IMR-90 (cell line): ENCODE measurements around the gene SLC52A3. TPM values are rescaled to one million over a fixed set of nuclear protein-coding genes. Genes with fewer than 3 reads are reported as not detected.

ENCODE experiments used
- ATAC-seq: fragments of 200-7000 bp; cut with Tn5 transposase; 2 replicates; pipeline ENCODE4 v1.9.1; 2020; ENCODE audit warnings: low read depth, mild to moderate bottlenecking, moderate library complexity
- BruUV-seq: library from RNA; stranded (reverse); fragments of 400-500 nt; replicated peaks from 2 replicates; lab custom pipeline; 2021; lab: Mats Ljungman, UMichigan
- CTCF ChIA-PET: fragments of 300-600 bp; formaldehyde crosslinking; extraction: SDS; loops from one replicate; lab custom pipeline; 2021; ENCODE audit warnings: antibody characterized with exemption; lab: Yijun Ruan, JAX
- POLR2A ChIA-PET: fragments of 300-600 bp; sonication (Branson Sonifier 250); formaldehyde crosslinking; loops from one replicate; lab custom pipeline; 2022; ENCODE audit warnings: antibody characterized with exemption; ENCODE audit not compliant: unreplicated experiment; lab: Charles Lee
- DNase-seq: peaks from one replicate; pipeline ENCODE4 v3.0.0; 2013
- H2AFZ ChIP-seq: replicated peaks from 2 replicates; pipeline ENCODE3; 2013; ENCODE audit warnings: low read length, mild to moderate bottlenecking; ENCODE audit not compliant: poor library complexity
- H2AK5ac ChIP-seq: 2 replicates; pipeline ENCODE4 v1.6.1; 2013; ENCODE audit warnings: low read depth, low read length, inconsistent platforms
- H2AK9ac ChIP-seq: replicated peaks from 2 replicates; pipeline ENCODE3; 2013; ENCODE audit warnings: mild to moderate bottlenecking, low read depth, low read length, moderate library complexity; ENCODE audit not compliant: poor library complexity
- H2BK120ac ChIP-seq: 2 replicates; pipeline ENCODE4 v1.6.1; 2013; ENCODE audit warnings: low read depth, low read length, inconsistent platforms
- H2BK15ac ChIP-seq: 3 replicates; pipeline ENCODE4 v1.6.1; 2013; ENCODE audit warnings: low read depth, low read length, inconsistent platforms
- H2BK20ac ChIP-seq: 2 replicates; pipeline ENCODE4 v1.6.1; 2013; ENCODE audit warnings: low read depth, mild to moderate bottlenecking, inconsistent platforms, low read length, moderate library complexity
- H2BK5ac ChIP-seq: 2 replicates; pipeline ENCODE4 v1.6.1; 2013; ENCODE audit warnings: mild to moderate bottlenecking, low read depth, low read length, inconsistent platforms; ENCODE audit not compliant: poor library complexity, severe bottlenecking
- H3K14ac ChIP-seq: replicated peaks from 2 replicates; pipeline ENCODE4 v1.6.1; 2013; ENCODE audit warnings: low read depth, low read length, inconsistent platforms
- H3K18ac ChIP-seq: 2 replicates; pipeline ENCODE4 v1.6.1; 2013; ENCODE audit warnings: low read depth, low read length, control low read depth
- H3K23ac ChIP-seq: 2 replicates; pipeline ENCODE4 v1.6.1; 2013; ENCODE audit warnings: low read depth, low read length, inconsistent platforms
- H3K27ac ChIP-seq: 2 replicates; pipeline ENCODE4 v1.5.1; 2013; ENCODE audit warnings: mild to moderate bottlenecking, control low read depth, low read length; ENCODE audit not compliant: insufficient read depth
- H3K27me3 ChIP-seq: 2 replicates; pipeline ENCODE4 v1.6.1; 2013; ENCODE audit warnings: low read length; ENCODE audit not compliant: control insufficient read depth, insufficient read depth
- H3K36me3 ChIP-seq: 2 replicates; pipeline ENCODE4 v1.6.1; 2013; ENCODE audit warnings: low read length, mixed read lengths; ENCODE audit not compliant: control insufficient read depth, insufficient read depth
- H3K4ac ChIP-seq: 2 replicates; pipeline ENCODE4 v1.6.1; 2013; ENCODE audit warnings: low read depth, low read length, inconsistent platforms
- H3K4me1 ChIP-seq: 2 replicates; pipeline ENCODE4 v1.6.1; 2013; ENCODE audit warnings: low read length, mixed read lengths; ENCODE audit not compliant: control insufficient read depth, insufficient read depth
- H3K4me2 ChIP-seq: 2 replicates; pipeline ENCODE4 v1.6.1; 2013; ENCODE audit warnings: low read depth, mild to moderate bottlenecking, control low read depth, low read length, moderate library complexity
- H3K4me3 ChIP-seq: 2 replicates; pipeline ENCODE4 v1.5.1; 2013; ENCODE audit warnings: low read depth, mild to moderate bottlenecking, control low read depth, low read length, moderate library complexity; ENCODE audit not compliant: insufficient read depth
- H3K56ac ChIP-seq: 2 replicates; pipeline ENCODE4 v1.6.1; 2013; ENCODE audit warnings: low read length, inconsistent platforms; ENCODE audit not compliant: insufficient read depth; ENCODE audit errors: extremely low read depth
- H3K79me1 ChIP-seq, 2 experiments: 2 replicates each; pipeline ENCODE4 v1.6.1; 2013; ENCODE audit warnings: low read length in 2 of 2, inconsistent platforms in 1 of 2, low read depth in 1 of 2
- H3K9ac ChIP-seq: 2 replicates; pipeline ENCODE4 v1.6.1; 2013; ENCODE audit warnings: low read depth, low read length, control low read depth
- H3K9me1 ChIP-seq: 2 replicates; pipeline ENCODE4 v1.6.1; 2013; ENCODE audit warnings: low read length, inconsistent platforms; ENCODE audit not compliant: insufficient read depth
- H3K9me3 ChIP-seq: 2 replicates; pipeline ENCODE4 v1.6.1; 2013; ENCODE audit warnings: low read length; ENCODE audit not compliant: control insufficient read depth, insufficient read depth
- H4K20me1 ChIP-seq: 2 replicates; pipeline ENCODE4 v1.6.1; 2013; ENCODE audit warnings: low read length, inconsistent platforms; ENCODE audit not compliant: insufficient read depth
- H4K5ac ChIP-seq: 2 replicates; pipeline ENCODE4 v1.6.1; 2013; ENCODE audit warnings: mild to moderate bottlenecking, low read depth, low read length, control low read depth
- H4K8ac ChIP-seq, 2 experiments: 2 replicates each; pipeline ENCODE4 v1.6.1; 2013; ENCODE audit warnings: low read depth in 2 of 2, low read length in 2 of 2, control low read depth in 1 of 2, inconsistent platforms in 1 of 2
- H4K91ac ChIP-seq: 2 replicates; pipeline ENCODE4 v1.6.1; 2013; ENCODE audit warnings: low read depth, low read length, inconsistent platforms; ENCODE audit not compliant: insufficient read depth
- BHLHE40 ChIP-seq: fragments of 150-350 bp; IDR thresholded peaks from 2 replicates; pipeline ENCODE4 v1.6.1; 2016; ENCODE audit warnings: mild to moderate bottlenecking, low read depth, low read length
- FOS ChIP-seq: fragments of 150-350 bp; IDR thresholded peaks from 2 replicates; pipeline ENCODE4 v1.6.1; 2016; ENCODE audit warnings: low read depth, low read length
- POLR2A ChIP-seq: IDR thresholded peaks from 2 replicates; pipeline ENCODE4 v1.6.1; 2012; ENCODE audit warnings: mild to moderate bottlenecking, low read depth, low read length
- RAD21 ChIP-seq: IDR thresholded peaks from 2 replicates; pipeline ENCODE4 v1.6.1; 2012; ENCODE audit warnings: low read length, improper control_type of control experiment
- RCOR1 ChIP-seq: IDR thresholded peaks from 2 replicates; pipeline ENCODE4 v1.6.1; 2012; ENCODE audit warnings: mild to moderate bottlenecking, low read length, improper control_type of control experiment; ENCODE audit not compliant: insufficient replicate concordance
- RFX5 ChIP-seq: IDR thresholded peaks from 2 replicates; pipeline ENCODE4 v1.8.0; 2012; ENCODE audit warnings: low read depth, mild to moderate bottlenecking, low read length, moderate library complexity
- WGBS, 2 experiments: methylation state at CpG; one replicate each; pipeline versions ENCODE4 v1.1.5 to v1.1.7; 2013; ENCODE audit warnings: missing lambda C conversion rate in 2 of 2; ENCODE audit not compliant: insufficient read length in 1 of 2; ENCODE audit errors: extremely low coverage in 2 of 2; 5-methylcytosine and 5-hydroxymethylcytosine counted together
- dilution Hi-C: fragments of 300-500 bp; cut with HindIII; formaldehyde crosslinking; loops from one replicate; pipeline ENCODE4 v1.14.3; 2018; ENCODE audit warnings: low sequenced_read_pairs; ENCODE audit not compliant: unreplicated experiment
- in situ Hi-C: fragments of 300-500 bp; cut with MboI; formaldehyde crosslinking; loops from 3 replicates; pipeline ENCODE4 v1.14.3; 2019; ENCODE audit warnings: low sequenced_read_pairs, inconsistent platforms, mixed read lengths
- intact Hi-C: fragments of 100-400 bp; cut with micrococcal nuclease; formaldehyde crosslinking; loops from 2 replicates; pipeline ENCODE4 v1.10.0; 2022
- polyA plus RNA-seq, 3 experiments: library from polyadenylated mRNA; depleted of rRNA; stranded (reverse); fragments of >200 nt; gene quantifications; 2 replicates each; pipeline ENCODE4 v1.2.3, GENCODE V29; 2012; ENCODE audit warnings: low replicate concordance in 1 of 3
- total RNA-seq: library from RNA; depleted of rRNA; stranded (reverse); fragments of >200 nt; gene quantifications from 2 replicates; pipeline ENCODE4 v1.2.3, GENCODE V29; 2012
- TF ChIP-seq, protein P1 (sequence below): conservative IDR thresholded peaks from 2 replicates; pipeline ENCODE4 v1.5.1; 2012; ENCODE audit warnings: mild to moderate bottlenecking, low read depth, low read length, improper control_type of control experiment
- TF ChIP-seq, protein P2 (sequence below): fragments of 150-350 bp; IDR thresholded peaks from 2 replicates; pipeline ENCODE4 v1.6.1; 2017; ENCODE audit warnings: mild to moderate bottlenecking, antibody characterized with exemption, low read length, low read depth
- TF ChIP-seq, protein P3 (sequence below): fragments of 150-350 bp; IDR thresholded peaks from 2 replicates; pipeline ENCODE4 v1.6.1; 2016; ENCODE audit warnings: low read depth, mild to moderate bottlenecking, low read length, moderate library complexity, borderline replicate concordance

Gene SLC52A3
- total and polyA plus RNA-seq, 2 of the 4 experiments (the other 2 are of a cell fraction) = not detected

GRCh38 chr20:717832-718231 lies 50.5 kb downstream of the SLC52A3 start:
- Histone ChIP-seq H2BK15ac (no peak overlapping the region), H4K91ac (no peak overlapping the region), H4K8ac (no peak overlapping the region), H3K4ac (no peak overlapping the region), H3K27me3 (peaks cover 22% of the 10 kb centered on the region), H3K14ac (no peak overlapping the region), H2AK9ac (peak overlapping the region; percentile 16), H3K9me1 (no peaks in the 10 kb centered on the region), H3K79me1 (no peaks in the 10 kb centered on the region), H3K27ac (no peak overlapping the region), H3K9ac (no peak overlapping the region), H3K4me1 (no peaks in the 10 kb centered on the region), H2BK5ac (no peak overlapping the region), H3K9me3 (0 out of 2 replicates have a peak, but pooled peaks cover 2% of the 10 kb centered on the region), H2BK120ac (no peak overlapping the region), H2BK20ac (no peak overlapping the region), H2AFZ (no peak overlapping the region), H3K56ac (no peak overlapping the region), H3K36me3 (no peaks in the 10 kb centered on the region), H3K23ac (no peak overlapping the region), H3K4me3 (no peak overlapping the region), H4K5ac (no peak overlapping the region), H3K18ac (no peak overlapping the region), H2AK5ac (no peak overlapping the region), H4K20me1 (no peaks in the 10 kb centered on the region), H3K4me2 (no peak overlapping the region)
- intact Hi-C loops = no loop called here
- POLR2A ChIA-PET = no interaction called here
- dilution Hi-C loops = no loop called here
- no peak for ATAC-seq
- CTCF ChIA-PET = no interaction called here
- BruUV-seq = no TSS peak
- in situ Hi-C loops = no loop called here
- 40% methylated on average over 2 of the region's 5 CpGs; no CpG with 5 or more reads in 1 of the 2 experiments for WGBS, 2 experiments
- no peak for DNase-seq
- TF ChIP-seq RAD21 = no peak
- TF ChIP-seq RCOR1 = no peak
- TF ChIP-seq BHLHE40 = no peak
- TF ChIP-seq, protein P1, sequence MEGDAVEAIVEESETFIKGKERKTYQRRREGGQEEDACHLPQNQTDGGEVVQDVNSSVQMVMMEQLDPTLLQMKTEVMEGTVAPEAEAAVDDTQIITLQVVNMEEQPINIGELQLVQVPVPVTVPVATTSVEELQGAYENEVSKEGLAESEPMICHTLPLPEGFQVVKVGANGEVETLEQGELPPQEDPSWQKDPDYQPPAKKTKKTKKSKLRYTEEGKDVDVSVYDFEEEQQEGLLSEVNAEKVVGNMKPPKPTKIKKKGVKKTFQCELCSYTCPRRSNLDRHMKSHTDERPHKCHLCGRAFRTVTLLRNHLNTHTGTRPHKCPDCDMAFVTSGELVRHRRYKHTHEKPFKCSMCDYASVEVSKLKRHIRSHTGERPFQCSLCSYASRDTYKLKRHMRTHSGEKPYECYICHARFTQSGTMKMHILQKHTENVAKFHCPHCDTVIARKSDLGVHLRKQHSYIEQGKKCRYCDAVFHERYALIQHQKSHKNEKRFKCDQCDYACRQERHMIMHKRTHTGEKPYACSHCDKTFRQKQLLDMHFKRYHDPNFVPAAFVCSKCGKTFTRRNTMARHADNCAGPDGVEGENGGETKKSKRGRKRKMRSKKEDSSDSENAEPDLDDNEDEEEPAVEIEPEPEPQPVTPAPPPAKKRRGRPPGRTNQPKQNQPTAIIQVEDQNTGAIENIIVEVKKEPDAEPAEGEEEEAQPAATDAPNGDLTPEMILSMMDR = no peak
- TF ChIP-seq, protein P2, sequence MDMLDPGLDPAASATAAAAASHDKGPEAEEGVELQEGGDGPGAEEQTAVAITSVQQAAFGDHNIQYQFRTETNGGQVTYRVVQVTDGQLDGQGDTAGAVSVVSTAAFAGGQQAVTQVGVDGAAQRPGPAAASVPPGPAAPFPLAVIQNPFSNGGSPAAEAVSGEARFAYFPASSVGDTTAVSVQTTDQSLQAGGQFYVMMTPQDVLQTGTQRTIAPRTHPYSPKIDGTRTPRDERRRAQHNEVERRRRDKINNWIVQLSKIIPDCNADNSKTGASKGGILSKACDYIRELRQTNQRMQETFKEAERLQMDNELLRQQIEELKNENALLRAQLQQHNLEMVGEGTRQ = no peak
- TF ChIP-seq RFX5 = no peak
- no peak for TF ChIP-seq POLR2A
- TF ChIP-seq FOS = no peak
- TF ChIP-seq, protein P3, sequence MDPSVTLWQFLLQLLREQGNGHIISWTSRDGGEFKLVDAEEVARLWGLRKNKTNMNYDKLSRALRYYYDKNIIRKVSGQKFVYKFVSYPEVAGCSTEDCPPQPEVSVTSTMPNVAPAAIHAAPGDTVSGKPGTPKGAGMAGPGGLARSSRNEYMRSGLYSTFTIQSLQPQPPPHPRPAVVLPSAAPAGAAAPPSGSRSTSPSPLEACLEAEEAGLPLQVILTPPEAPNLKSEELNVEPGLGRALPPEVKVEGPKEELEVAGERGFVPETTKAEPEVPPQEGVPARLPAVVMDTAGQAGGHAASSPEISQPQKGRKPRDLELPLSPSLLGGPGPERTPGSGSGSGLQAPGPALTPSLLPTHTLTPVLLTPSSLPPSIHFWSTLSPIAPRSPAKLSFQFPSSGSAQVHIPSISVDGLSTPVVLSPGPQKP = no peak
